HG03558 (cell line): Measurements from ENCODE around the gene PRR12.
"Not testable (repeated sequence)": the region's sequence is repeated elsewhere in the genome, so short reads cannot be mapped to it uniquely, and the experiment has no call there.

Experiments used
- ATAC-seq: cut with Tn5 transposase; IDR thresholded peaks from one replicate; pipeline ENCODE4 v1.9.1; 2021; ENCODE audit warnings: moderate number of reproducible peaks; ENCODE audit not compliant: unreplicated experiment; ENCODE audit errors: extremely low read depth

Gene PRR12

GRCh38 chr19:49613374-49613773 lies 22.4 kb downstream of the PRR12 start:
- no peak for ATAC-seq

GRCh38 chr19:49614096-49614833 lies 23.3 kb downstream of the PRR12 start:
- no peak for ATAC-seq

- ATAC-seq, result no peak
Observed at GRCh38 chr19:49615861-49616260, 24.9 kb downstream of the PRR12 start.

- no peak for ATAC-seq
Observed at GRCh38 chr19:49616532-49616931, 25.6 kb downstream of the PRR12 start.

- ATAC-seq, result no peak
Observed at GRCh38 chr19:49616945-49617344, 26.0 kb downstream of the PRR12 start.

GRCh38 chr19:49617860-49618259 lies 26.9 kb downstream of the PRR12 start:
- ATAC-seq, result not testable (repeated sequence)

GRCh38 chr19:49624967-49625910 lies 34.3 kb downstream of the PRR12 start:
- no peak for ATAC-seq

- no peak for ATAC-seq
Observed at GRCh38 chr19:49626226-49626625, 35.2 kb downstream of the PRR12 start.

GRCh38 chr19:49629659-49630058 lies 38.7 kb downstream of the PRR12 start:
- no peak for ATAC-seq

- ATAC-seq, result no peak
Observed at GRCh38 chr19:49631014-49631588, 40.1 kb downstream of the PRR12 start.

- ATAC-seq, result no peak
Observed at GRCh38 chr19:49631610-49632192, 40.7 kb downstream of the PRR12 start.

GRCh38 chr19:49632576-49632975 lies 41.6 kb downstream of the PRR12 start:
- ATAC-seq, result no peak

GRCh38 chr19:49633273-49633672 lies 42.3 kb downstream of the PRR12 start:
- not testable (repeated sequence) for ATAC-seq

- no peak for ATAC-seq
Observed at GRCh38 chr19:49635530-49636232, 44.7 kb downstream of the PRR12 start.

- no peak for ATAC-seq
Observed at GRCh38 chr19:49636233-49636932, 45.4 kb downstream of the PRR12 start.

GRCh38 chr19:49637821-49638738 lies 47.1 kb downstream of the PRR12 start:
- no peak for ATAC-seq

GRCh38 chr19:49639401-49640112 lies 48.6 kb downstream of the PRR12 start:
- ATAC-seq, result no peak
